H9 (cell line): Measurements from ENCODE around the gene GTPBP4. TPM values are rescaled to one million over a fixed set of nuclear protein-coding genes. Genes with fewer than 3 reads are reported as not detected.
A peak's percentile ranks its signal among the peaks of the same experiment; 100 is the strongest.

Experiments used
- DNase-seq: peaks from one replicate; pipeline ENCODE4 v3.0.0-alpha.2; 2017
- H2AFZ ChIP-seq: one replicate; pipeline ENCODE4 v1.6.1; 2013; ENCODE audit warnings: mild to moderate bottlenecking, low read length, control low read depth, moderate library complexity
- H2AK5ac ChIP-seq: 2 replicates; pipeline ENCODE4 v1.6.1; 2013; ENCODE audit warnings: low read length, control low read depth, mixed read lengths; ENCODE audit not compliant: insufficient read length
- H2BK120ac ChIP-seq: one replicate; pipeline ENCODE4 v1.6.1; 2013; ENCODE audit warnings: low read depth, mild to moderate bottlenecking, low read length, control low read depth, inconsistent platforms; ENCODE audit not compliant: poor library complexity, severe bottlenecking
- H2BK12ac ChIP-seq: 2 replicates; pipeline ENCODE4 v1.6.1; 2013; ENCODE audit warnings: low read length, control low read depth, mixed read lengths, low read depth; ENCODE audit not compliant: insufficient read length
- H2BK15ac ChIP-seq: 2 replicates; pipeline ENCODE4 v1.6.1; 2013; ENCODE audit warnings: low read depth, low read length, control low read depth
- H2BK20ac ChIP-seq: one replicate; pipeline ENCODE4 v1.6.1; 2013; ENCODE audit warnings: low read depth, mild to moderate bottlenecking, low read length, control low read depth, inconsistent platforms; ENCODE audit not compliant: poor library complexity, severe bottlenecking
- H2BK5ac ChIP-seq: 2 replicates; pipeline ENCODE4 v1.6.1; 2013; ENCODE audit warnings: low read length, control low read depth, mixed read lengths; ENCODE audit not compliant: insufficient read length
- H3K14ac ChIP-seq: 2 replicates; pipeline ENCODE4 v1.6.1; 2013; ENCODE audit warnings: low read length, control low read depth; ENCODE audit not compliant: insufficient read depth
- H3K18ac ChIP-seq: 2 replicates; pipeline ENCODE4 v1.6.1; 2013; ENCODE audit warnings: low read depth, mild to moderate bottlenecking, mixed read lengths, low read length, control low read depth; ENCODE audit not compliant: insufficient read length
- H3K23ac ChIP-seq: 2 replicates; pipeline ENCODE4 v1.6.1; 2013; ENCODE audit warnings: low read length, control low read depth, mixed read lengths, low read depth; ENCODE audit not compliant: insufficient read length
- H3K23me2 ChIP-seq: 2 replicates; pipeline ENCODE4 v1.6.1; 2013; ENCODE audit warnings: low read depth, mild to moderate bottlenecking, mixed read lengths, low read length, control low read depth; ENCODE audit not compliant: insufficient read length, poor library complexity, severe bottlenecking
- H3K27ac ChIP-seq: 2 replicates; pipeline ENCODE4 v1.5.1; 2013; ENCODE audit warnings: low read length, control low read depth, mixed read lengths, low read depth; ENCODE audit not compliant: insufficient read length
- H3K27me3 ChIP-seq: 2 replicates; pipeline ENCODE4 v1.6.1; 2013; ENCODE audit warnings: low read length, control low read depth, inconsistent platforms; ENCODE audit not compliant: insufficient read depth
- H3K4ac ChIP-seq: 2 replicates; pipeline ENCODE4 v1.6.1; 2013; ENCODE audit warnings: low read depth, mild to moderate bottlenecking, control low read depth, inconsistent platforms, low read length, moderate library complexity
- H3K4me1 ChIP-seq: 2 replicates; pipeline ENCODE4 v1.6.1; 2013; ENCODE audit warnings: low read length, control low read depth, inconsistent platforms; ENCODE audit not compliant: insufficient read depth
- H3K4me2 ChIP-seq: 2 replicates; pipeline ENCODE4 v1.6.1; 2013; ENCODE audit warnings: low read length, control low read depth, mixed read lengths; ENCODE audit not compliant: insufficient read length, insufficient read depth
- H3K56ac ChIP-seq: 2 replicates; pipeline ENCODE4 v1.6.1; 2013; ENCODE audit warnings: low read depth, mild to moderate bottlenecking, mixed read lengths, low read length, control low read depth; ENCODE audit not compliant: insufficient read length
- H3K79me1 ChIP-seq: 2 replicates; pipeline ENCODE4 v1.6.1; 2013; ENCODE audit warnings: low read depth, mild to moderate bottlenecking, moderate library complexity, low read length, control low read depth, inconsistent platforms; ENCODE audit not compliant: insufficient read depth, poor library complexity, severe bottlenecking
- H3K79me2 ChIP-seq: 2 replicates; pipeline ENCODE4 v1.6.1; 2013; ENCODE audit warnings: low read length, control low read depth, inconsistent platforms; ENCODE audit not compliant: insufficient read depth
- H3K9ac ChIP-seq: 2 replicates; pipeline ENCODE4 v1.6.1; 2013; ENCODE audit warnings: low read length, control low read depth, mixed read lengths; ENCODE audit not compliant: insufficient read length; ENCODE audit errors: extremely low read depth
- H3K9me3 ChIP-seq: one replicate; pipeline ENCODE4 v1.6.1; 2013; ENCODE audit warnings: low read depth, low read length, inconsistent platforms; ENCODE audit not compliant: control insufficient read depth
- H3T11ph ChIP-seq: one replicate; pipeline ENCODE4 v1.6.1; 2013; ENCODE audit warnings: mild to moderate bottlenecking, low read length, control low read depth, inconsistent platforms
- H4K20me1 ChIP-seq: one replicate; pipeline ENCODE4 v1.6.1; 2013; ENCODE audit not compliant: control insufficient read depth, insufficient read length, insufficient read depth
- H4K5ac ChIP-seq: 2 replicates; pipeline ENCODE4 v1.6.1; 2013; ENCODE audit warnings: low read depth, mild to moderate bottlenecking, mixed read lengths, low read length, control low read depth; ENCODE audit not compliant: insufficient read length
- H4K8ac ChIP-seq: replicated peaks from 2 replicates; pipeline ENCODE4 v1.6.1; 2013; ENCODE audit warnings: low read length, control low read depth, mixed read lengths, low read depth; ENCODE audit not compliant: insufficient read length
- H4K91ac ChIP-seq: 2 replicates; pipeline ENCODE4 v1.6.1; 2013; ENCODE audit warnings: low read depth, mild to moderate bottlenecking, moderate library complexity, mixed read lengths, low read length, control low read depth; ENCODE audit not compliant: insufficient read length
- H3K27ac Mint-ChIP-seq, 3 experiments: 2 replicates in 2 of 3; 3 replicates in 1 of 3; pipeline ENCODE4 v1.8.0; 2020 to 2021; ENCODE audit warnings: mixed read lengths in 3 of 3, mild to moderate bottlenecking in 1 of 3, moderate library complexity in 1 of 3
- H3K27me3 Mint-ChIP-seq: 2 replicates; pipeline ENCODE4 v1.8.0; 2021; ENCODE audit warnings: low read depth, mild to moderate bottlenecking, moderate library complexity, mixed read lengths
- H3K36me3 Mint-ChIP-seq, 3 experiments: 2 replicates in 2 of 3; 3 replicates in 1 of 3; pipeline ENCODE4 v1.8.0; 2020 to 2021; ENCODE audit warnings: low read depth in 3 of 3, mixed read lengths in 3 of 3; ENCODE audit not compliant: insufficient read depth in 1 of 3
- H3K4me1 Mint-ChIP-seq, 2 experiments: 2 replicates each; pipeline ENCODE4 v1.8.0; 2020; ENCODE audit warnings: mixed read lengths in 2 of 2
- H3K4me3 Mint-ChIP-seq, 2 experiments: 2 replicates in 1 of 2; 3 replicates in 1 of 2; pipeline ENCODE4 v1.8.0; 2020 to 2021; ENCODE audit warnings: mild to moderate bottlenecking in 2 of 2, mixed read lengths in 2 of 2, moderate library complexity in 1 of 2
- H3K9me3 Mint-ChIP-seq, 2 experiments: 2 replicates in 1 of 2; 3 replicates in 1 of 2; pipeline ENCODE4 v1.8.0; 2020; ENCODE audit warnings: mild to moderate bottlenecking in 2 of 2, mixed read lengths in 2 of 2, moderate library complexity in 1 of 2
- CTCF ChIP-seq: fragments of 200-600 bp; sonication (generic); conservative IDR thresholded peaks from 3 replicates; pipeline ENCODE4 v1.8.0; 2021; ENCODE audit warnings: antibody characterized with exemption, mild to moderate bottlenecking
- WGBS: extraction: QIAGEN DNeasy Blood & Tissue Kit; methylation state at CpG from one replicate; pipeline ENCODE4 v1.1.7; 2013; ENCODE audit warnings: missing lambda C conversion rate, low lambda C conversion rate, mixed read lengths; ENCODE audit not compliant: insufficient read length; ENCODE audit errors: extremely low coverage; 5-methylcytosine and 5-hydroxymethylcytosine counted together
- total RNA-seq: library from RNA; stranded (reverse); gene quantifications from 2 replicates; pipeline ENCODE4 v1.2.1, GENCODE V29; 2021

The GTPBP4 gene
- total RNA-seq, 1 experiment from 2014 or later: 134 TPM

GRCh38 chr10:944034-944831 lies 44.0 kb upstream of the GTPBP4 start:
- H3K4me3 Mint-ChIP-seq: no peak overlapping the region
- H3K4me1 Mint-ChIP-seq: peaks cover 10% of the 10 kb centered on the region in 2 experiments
- H2AFZ ChIP-seq: no peak overlapping the region
- H3K79me2 ChIP-seq: no peaks in the 10 kb centered on the region
- peaks cover 15% of the 10 kb centered on the region for H3K27me3 Mint-ChIP-seq
- H3K23ac ChIP-seq: no peak overlapping the region
- DNase-seq: no peak
- no peak overlapping the region for H2AK5ac ChIP-seq
- no peaks in the 10 kb centered on the region for H3K9me3 ChIP-seq
- H2BK120ac ChIP-seq: no peak overlapping the region
- H4K5ac ChIP-seq: no peak overlapping the region
- no peaks in the 10 kb centered on the region for H3K4me1 ChIP-seq
- no peaks in the 10 kb centered on the region for H4K20me1 ChIP-seq
- no peak overlapping the region for H3K27ac ChIP-seq
- no peak for TF ChIP-seq CTCF
- H3K36me3 Mint-ChIP-seq: no peaks in the 10 kb centered on the region
- H3K4ac ChIP-seq: no peak overlapping the region
- no peak overlapping the region for H3K4me2 ChIP-seq
- H2BK12ac ChIP-seq: no peak overlapping the region
- no CpG with 5 or more reads among the region's 14 CpGs for WGBS
- H3K27ac Mint-ChIP-seq: peak overlapping the region in 1 of 3 experiments; percentile 18; a peak in 1 of 7 replicates
- H2BK15ac ChIP-seq: no peak overlapping the region
- H3T11ph ChIP-seq: no peak overlapping the region
- H4K91ac ChIP-seq: no peak overlapping the region
- no peaks in the 10 kb centered on the region for H3K23me2 ChIP-seq
- H3K14ac ChIP-seq: peak overlapping the region; percentile 67; the same call in 1 of the 2 replicates
- H3K18ac ChIP-seq: no peak overlapping the region
- no peak overlapping the region for H3K56ac ChIP-seq
- no peak overlapping the region for H2BK5ac ChIP-seq
- H3K9me3 Mint-ChIP-seq: no peaks in the 10 kb centered on the region
- H3K27me3 ChIP-seq: no peaks in the 10 kb centered on the region
- no peak overlapping the region for H2BK20ac ChIP-seq
- no peak overlapping the region for H4K8ac ChIP-seq
- no peak overlapping the region for H3K9ac ChIP-seq
- H3K79me1 ChIP-seq: no peaks in the 10 kb centered on the region
